Measurements from ENCODE around the gene PARP12.

Gene PARP12

GRCh38 chr7:140000666-140001268 lies 62.0 kb downstream of the PARP12 start:
- no peaks in the 10 kb centered on the region for H3K36me3 Mint-ChIP-seq

GRCh38 chr7:139999516-139999915 lies 63.2 kb downstream of the PARP12 start:
- H3K27me3 Mint-ChIP-seq: no peaks in the 10 kb centered on the region
- H3K27ac Mint-ChIP-seq: no peak overlapping the region
- ATAC-seq: no peak
- peaks cover 20% of the 10 kb centered on the region for H3K4me1 Mint-ChIP-seq
- no peaks in the 10 kb centered on the region for H3K9me3 Mint-ChIP-seq
- no peak overlapping the region for H3K4me3 Mint-ChIP-seq
- H3K36me3 Mint-ChIP-seq: no peaks in the 10 kb centered on the region

More at GRCh38 chr7:140000666-140001268, 62.0 kb downstream of the PARP12 start:
- H3K27me3 Mint-ChIP-seq: no peaks in the 10 kb centered on the region
- H3K4me3 Mint-ChIP-seq: no peak overlapping the region
- H3K4me1 Mint-ChIP-seq: peaks cover 20% of the 10 kb centered on the region
- H3K9me3 Mint-ChIP-seq: no peaks in the 10 kb centered on the region
- ATAC-seq: no peak
- H3K27ac Mint-ChIP-seq: no peak overlapping the region

- Mint-ChIP-seq H3K9me3 (no peaks in the 10 kb centered on the region), H3K27me3 (no peaks in the 10 kb centered on the region), H3K4me1 (peaks cover 13% of the 10 kb centered on the region), H3K27ac (no peak overlapping the region), H3K4me3 (no peak overlapping the region), H3K36me3 (no peaks in the 10 kb centered on the region)
- ATAC-seq: no peak
These were observed 64.2 kb downstream of the PARP12 start for GRCh38 chr7:139998572-139998971.

- Mint-ChIP-seq H3K4me1 (peaks cover 1% of the 10 kb centered on the region), H3K27me3 (no peaks in the 10 kb centered on the region), H3K4me3 (no peak overlapping the region), H3K36me3 (no peaks in the 10 kb centered on the region), H3K9me3 (no peaks in the 10 kb centered on the region), H3K27ac (no peak overlapping the region)
- ATAC-seq: no peak
These were observed 67.5 kb downstream of the PARP12 start for GRCh38 chr7:139995017-139995915.

GRCh38 chr7:139994356-139994755 lies 68.4 kb downstream of the PARP12 start:
- ATAC-seq: no peak
- Mint-ChIP-seq H3K4me3 (no peak overlapping the region), H3K27me3 (no peaks in the 10 kb centered on the region), H3K4me1 (peaks cover 10% of the 10 kb centered on the region), H3K27ac (no peak overlapping the region), H3K9me3 (no peaks in the 10 kb centered on the region), H3K36me3 (no peaks in the 10 kb centered on the region)

GRCh38 chr7:139993592-139993991 lies 69.2 kb downstream of the PARP12 start:
- ATAC-seq: no peak
- Mint-ChIP-seq H3K27me3 (no peaks in the 10 kb centered on the region), H3K4me1 (peaks cover 13% of the 10 kb centered on the region), H3K27ac (no peak overlapping the region), H3K4me3 (no peak overlapping the region), H3K9me3 (no peaks in the 10 kb centered on the region), H3K36me3 (no peaks in the 10 kb centered on the region)

GRCh38 chr7:139993169-139993568 lies 69.6 kb downstream of the PARP12 start:
- no peaks in the 10 kb centered on the region for H3K27me3 Mint-ChIP-seq
- H3K27ac Mint-ChIP-seq: no peak overlapping the region
- ATAC-seq: no peak
- peaks cover 13% of the 10 kb centered on the region for H3K4me1 Mint-ChIP-seq
- H3K4me3 Mint-ChIP-seq: no peak overlapping the region
- H3K36me3 Mint-ChIP-seq: no peaks in the 10 kb centered on the region
- H3K9me3 Mint-ChIP-seq: no peaks in the 10 kb centered on the region

GRCh38 chr7:139992353-139993044 lies 70.3 kb downstream of the PARP12 start:
- Mint-ChIP-seq H3K9me3 (no peaks in the 10 kb centered on the region), H3K27ac (no peak overlapping the region), H3K4me1 (peaks cover 13% of the 10 kb centered on the region), H3K27me3 (no peaks in the 10 kb centered on the region), H3K36me3 (no peaks in the 10 kb centered on the region), H3K4me3 (no peak overlapping the region)
- ATAC-seq: no peak

GRCh38 chr7:139991911-139992310 lies 70.8 kb downstream of the PARP12 start:
- H3K4me1 Mint-ChIP-seq: peaks cover 13% of the 10 kb centered on the region
- no peak for ATAC-seq
- no peaks in the 10 kb centered on the region for H3K36me3 Mint-ChIP-seq
- H3K4me3 Mint-ChIP-seq: no peak overlapping the region
- H3K27me3 Mint-ChIP-seq: no peaks in the 10 kb centered on the region
- H3K27ac Mint-ChIP-seq: no peak overlapping the region
- no peaks in the 10 kb centered on the region for H3K9me3 Mint-ChIP-seq

GRCh38 chr7:139991269-139991666 lies 71.5 kb downstream of the PARP12 start:
- no peaks in the 10 kb centered on the region for H3K36me3 Mint-ChIP-seq
- H3K4me1 Mint-ChIP-seq: peaks cover 13% of the 10 kb centered on the region
- no peak for ATAC-seq
- H3K4me3 Mint-ChIP-seq: no peak overlapping the region
- H3K27ac Mint-ChIP-seq: no peak overlapping the region
- no peaks in the 10 kb centered on the region for H3K9me3 Mint-ChIP-seq
- no peaks in the 10 kb centered on the region for H3K27me3 Mint-ChIP-seq

GRCh38 chr7:139990571-139991268 lies 72.0 kb downstream of the PARP12 start:
- H3K36me3 Mint-ChIP-seq: no peaks in the 10 kb centered on the region
- no peaks in the 10 kb centered on the region for H3K9me3 Mint-ChIP-seq
- ATAC-seq: no peak
- H3K27me3 Mint-ChIP-seq: no peaks in the 10 kb centered on the region
- peaks cover 13% of the 10 kb centered on the region for H3K4me1 Mint-ChIP-seq
- no peak overlapping the region for H3K4me3 Mint-ChIP-seq
- H3K27ac Mint-ChIP-seq: no peak overlapping the region

- H3K27me3 Mint-ChIP-seq: no peaks in the 10 kb centered on the region
- H3K36me3 Mint-ChIP-seq: no peaks in the 10 kb centered on the region
- H3K4me3 Mint-ChIP-seq: no peak overlapping the region
- H3K9me3 Mint-ChIP-seq: no peaks in the 10 kb centered on the region
- H3K27ac Mint-ChIP-seq: no peak overlapping the region
- no peak for ATAC-seq
- H3K4me1 Mint-ChIP-seq: peaks cover 13% of the 10 kb centered on the region
These were observed 72.6 kb downstream of the PARP12 start for GRCh38 chr7:139990142-139990535.

- no peak overlapping the region for H3K4me3 Mint-ChIP-seq
- no peak for ATAC-seq
These were observed 73.2 kb downstream of the PARP12 start for GRCh38 chr7:139989366-139990141.

GRCh38 chr7:139987691-139988516 lies 74.8 kb downstream of the PARP12 start:
- Mint-ChIP-seq H3K27ac (no peak overlapping the region), H3K36me3 (no peaks in the 10 kb centered on the region), H3K9me3 (no peaks in the 10 kb centered on the region), H3K4me1 (peaks cover 22% of the 10 kb centered on the region), H3K4me3 (no peak overlapping the region), H3K27me3 (no peaks in the 10 kb centered on the region)
- no peak for ATAC-seq

More at GRCh38 chr7:139989366-139990141, 73.2 kb downstream of the PARP12 start:
- Mint-ChIP-seq H3K9me3 (no peaks in the 10 kb centered on the region), H3K36me3 (no peaks in the 10 kb centered on the region), H3K27me3 (no peaks in the 10 kb centered on the region), H3K4me1 (peaks cover 16% of the 10 kb centered on the region), H3K27ac (no peak overlapping the region)
